Endothelial cell of umbilical vein (primary cell): Measurements from ENCODE around the gene MCF2L. TPM values are rescaled to one million over a fixed set of nuclear protein-coding genes. Genes with fewer than 3 reads are reported as not detected.

ENCODE experiments used
- BruUV-seq: library from RNA; stranded (reverse); fragments of 400-500 nt; replicated peaks from 2 replicates; lab custom pipeline; 2021; lab: Mats Ljungman, UMichigan
- CTCF ChIA-PET: fragments of 300-600, 350-600 bp; sonication (Branson Sonifier 250); formaldehyde crosslinking; loops from one replicate; lab custom pipeline; 2021; ENCODE audit warnings: antibody characterized with exemption, inconsistent platforms; lab: Charles Lee
- POLR2A ChIA-PET: fragments of 300-600, 350-600 bp; sonication (Branson Sonifier 250); formaldehyde crosslinking; loops from one replicate; lab custom pipeline; 2021; ENCODE audit warnings: antibody characterized with exemption, inconsistent platforms; lab: Charles Lee
- DNase-seq: peaks from one replicate; pipeline ENCODE4 v3.0.0-alpha.2; 2011; ENCODE audit warnings: low read depth, low spot score
- FAIRE-seq: peaks from 2 replicates; lab custom pipeline; 2011; peaks lifted over from hg19 to GRCh38; lab: Jason Lieb, UNC
- H2AFZ ChIP-seq: 2 replicates; pipeline ENCODE4 v1.6.0; 2012; ENCODE audit warnings: low read depth, low read length, control low read depth, inconsistent platforms
- H3K27ac ChIP-seq: 2 replicates; pipeline ENCODE4 v1.5.1; 2011; ENCODE audit warnings: low read depth, mild to moderate bottlenecking, control low read depth, low read length, moderate library complexity; ENCODE audit not compliant: insufficient read depth
- H3K27me3 ChIP-seq, 2 experiments: 2 replicates each; pipeline versions ENCODE4 v1.6.0 to v1.6.1; 2011; ENCODE audit warnings: low read length in 2 of 2, mixed read lengths in 1 of 2; ENCODE audit not compliant: control insufficient read depth in 2 of 2, insufficient read depth in 2 of 2
- H3K36me3 ChIP-seq, 2 experiments: 2 replicates in 1 of 2; 3 replicates in 1 of 2; pipeline ENCODE4 v1.5.1; 2011; ENCODE audit warnings: low read length in 2 of 2, mild to moderate bottlenecking in 1 of 2, moderate library complexity in 1 of 2; ENCODE audit not compliant: control insufficient read depth in 2 of 2, insufficient read depth in 2 of 2; ENCODE audit errors: extremely low read depth in 1 of 2
- H3K4me1 ChIP-seq: 3 replicates; pipeline ENCODE4 v1.5.1; 2011; ENCODE audit warnings: mild to moderate bottlenecking, low read length; ENCODE audit not compliant: control insufficient read depth, insufficient read depth; ENCODE audit errors: extremely low read depth
- H3K4me2 ChIP-seq: 2 replicates; pipeline ENCODE4 v1.6.1; 2011; ENCODE audit warnings: low read length, control low read depth, mixed read lengths; ENCODE audit not compliant: insufficient read depth
- H3K4me3 ChIP-seq, 3 experiments: fragments of 200-600 bp in 1 of 3; sonication (generic), shearing (Covaris generic) in 1 of 3; replicated peaks in 1 of 3; 2 replicates each; pipeline ENCODE4 v1.5.1; 2011 to 2016; ENCODE audit warnings: control low read depth in 3 of 3, low read length in 3 of 3, mild to moderate bottlenecking in 2 of 3, inconsistent platforms in 1 of 3, low read depth in 1 of 3, moderate library complexity in 1 of 3; ENCODE audit not compliant: insufficient read depth in 1 of 3
- H3K79me2 ChIP-seq: 2 replicates; pipeline ENCODE4 v1.6.0; 2012; ENCODE audit warnings: low read length, inconsistent platforms; ENCODE audit not compliant: control insufficient read depth, insufficient read depth
- H3K9ac ChIP-seq: replicated peaks from 2 replicates; pipeline ENCODE3; 2011; ENCODE audit warnings: low read length, control low read depth; ENCODE audit not compliant: insufficient read depth; ENCODE audit errors: extremely low read depth
- H3K9me1 ChIP-seq: replicated peaks from 3 replicates; pipeline ENCODE4 v1.6.0; 2011; ENCODE audit warnings: mild to moderate bottlenecking, low read length; ENCODE audit not compliant: control insufficient read depth, insufficient read depth; ENCODE audit errors: extremely low read depth
- H3K9me3 ChIP-seq: replicated peaks from 2 replicates; pipeline ENCODE4 v1.5.1; 2012; ENCODE audit warnings: low read length, inconsistent platforms; ENCODE audit not compliant: control insufficient read depth, insufficient read depth
- H4K20me1 ChIP-seq: replicated peaks from 2 replicates; pipeline ENCODE3; 2011; ENCODE audit warnings: mild to moderate bottlenecking, low read length; ENCODE audit not compliant: control insufficient read depth, insufficient read depth; ENCODE audit errors: extremely low read depth
- EZH2 ChIP-seq: IDR thresholded peaks from 2 replicates; pipeline ENCODE4 v1.6.1; 2012; ENCODE audit warnings: borderline replicate concordance, low read depth, mild to moderate bottlenecking, moderate library complexity, low read length, inconsistent platforms; ENCODE audit not compliant: severe bottlenecking
- FOS ChIP-seq: IDR thresholded peaks from 2 replicates; pipeline ENCODE4 v1.6.1; 2011; ENCODE audit warnings: mild to moderate bottlenecking, low read length, moderate library complexity, borderline replicate concordance; ENCODE audit not compliant: insufficient read depth
- GATA2 ChIP-seq: IDR thresholded peaks from 2 replicates; pipeline ENCODE4 v1.7.0; 2011; ENCODE audit warnings: low read depth, mild to moderate bottlenecking, moderate library complexity, mixed read lengths, low read length; ENCODE audit not compliant: insufficient read length, insufficient read depth
- JUN ChIP-seq: IDR thresholded peaks from 2 replicates; pipeline ENCODE4 v1.6.1; 2011; ENCODE audit warnings: borderline replicate concordance, low read depth; ENCODE audit not compliant: insufficient read length, insufficient read depth
- MAX ChIP-seq: IDR thresholded peaks from 2 replicates; pipeline ENCODE4 v1.6.1; 2011; ENCODE audit not compliant: insufficient read depth, insufficient read length
- MYC ChIP-seq: IDR thresholded peaks from one replicate; pipeline ENCODE4 v1.6.1; 2011; ENCODE audit warnings: mild to moderate bottlenecking, low read depth, low read length
- POLR2A ChIP-seq: IDR thresholded peaks from 2 replicates; pipeline ENCODE4 v1.6.1; 2012; ENCODE audit warnings: low read depth, mild to moderate bottlenecking, control low read depth, low read length
- POLR2AphosphoS5 ChIP-seq: IDR thresholded peaks from 2 replicates; pipeline ENCODE4 v1.6.1; 2012; ENCODE audit warnings: low read depth, mild to moderate bottlenecking, control low read depth, low read length, moderate library complexity; ENCODE audit not compliant: insufficient read depth
- dilution Hi-C: fragments of 300-500 bp; cut with MboI; formaldehyde crosslinking; loops from one replicate; pipeline ENCODE4 v1.15.0; 2019; ENCODE audit warnings: low sequenced_read_pairs; ENCODE audit not compliant: extremely low pct_ligation_motif_present
- intact Hi-C: fragments of 100-400 bp; cut with micrococcal nuclease; formaldehyde crosslinking; loops from one replicate; pipeline ENCODE4 v1.10.0; 2022
- polyA plus RNA-seq, 4 experiments: library from polyadenylated mRNA; depleted of rRNA in 3 of 4; stranded (reverse) in 3 of 4; unstranded in 1 of 4; fragments of >200 nt; gene quantifications; 2 replicates each; pipeline versions ENCODE4 v1.2.1 to v1.2.3, GENCODE V29; 2011 to 2012; ENCODE audit warnings: missing spikeins in 1 of 4
- total RNA-seq: library from RNA; stranded (reverse); gene quantifications from 2 replicates; pipeline ENCODE4 v1.2.3, GENCODE V29; 2021
- TF ChIP-seq, protein P1 (sequence below), 2 donors: IDR thresholded peaks; 1 replicate in 1 of 2; 2 replicates in 1 of 2; pipeline ENCODE4 v1.5.1; 2011; ENCODE audit warnings: low read length in 2 of 2, mild to moderate bottlenecking in 2 of 2, moderate library complexity in 2 of 2, control low read depth in 1 of 2, inconsistent platforms in 1 of 2, low read depth in 1 of 2; ENCODE audit not compliant: insufficient read depth in 1 of 2; ENCODE audit errors: extremely low read depth in 1 of 2

Gene MCF2L
- total and polyA plus RNA-seq, 2 donors (not counting 3 experiments of a cell fraction or from before 2014, with no cell fraction given), result 0.33 to 0.58 TPM

GRCh38 chr13:113045251-113046127 lies 76.5 kb downstream of the MCF2L start:
- no peak overlapping the region for H3K27ac ChIP-seq
- no peaks in the 10 kb centered on the region for H3K27me3 ChIP-seq
- BruUV-seq, result no TSS peak
- no peaks in the 10 kb centered on the region for H3K4me1 ChIP-seq
- FAIRE-seq (no peak), DNase-seq (no peak)
- H3K4me2 ChIP-seq, result no peak overlapping the region
- no peaks in the 10 kb centered on the region for H3K36me3 ChIP-seq
- CTCF ChIA-PET, result interaction anchor here (1.7 kb wide), 1 partner anchor 16 kb away, joined by 6 read pairs; no protein-coding TSS in a partner anchor
- H2AFZ ChIP-seq, result no peak overlapping the region
- no peak overlapping the region for H3K4me3 ChIP-seq
- no peaks in the 10 kb centered on the region for H3K9me3 ChIP-seq
- H3K9me1 ChIP-seq, result no peaks in the 10 kb centered on the region
- H3K79me2 ChIP-seq, result no peaks in the 10 kb centered on the region
- no peak overlapping the region for H3K9ac ChIP-seq
- TF ChIP-seq POLR2AphosphoS5, result no peak
- no peak for TF ChIP-seq EZH2
- TF ChIP-seq, protein P1, sequence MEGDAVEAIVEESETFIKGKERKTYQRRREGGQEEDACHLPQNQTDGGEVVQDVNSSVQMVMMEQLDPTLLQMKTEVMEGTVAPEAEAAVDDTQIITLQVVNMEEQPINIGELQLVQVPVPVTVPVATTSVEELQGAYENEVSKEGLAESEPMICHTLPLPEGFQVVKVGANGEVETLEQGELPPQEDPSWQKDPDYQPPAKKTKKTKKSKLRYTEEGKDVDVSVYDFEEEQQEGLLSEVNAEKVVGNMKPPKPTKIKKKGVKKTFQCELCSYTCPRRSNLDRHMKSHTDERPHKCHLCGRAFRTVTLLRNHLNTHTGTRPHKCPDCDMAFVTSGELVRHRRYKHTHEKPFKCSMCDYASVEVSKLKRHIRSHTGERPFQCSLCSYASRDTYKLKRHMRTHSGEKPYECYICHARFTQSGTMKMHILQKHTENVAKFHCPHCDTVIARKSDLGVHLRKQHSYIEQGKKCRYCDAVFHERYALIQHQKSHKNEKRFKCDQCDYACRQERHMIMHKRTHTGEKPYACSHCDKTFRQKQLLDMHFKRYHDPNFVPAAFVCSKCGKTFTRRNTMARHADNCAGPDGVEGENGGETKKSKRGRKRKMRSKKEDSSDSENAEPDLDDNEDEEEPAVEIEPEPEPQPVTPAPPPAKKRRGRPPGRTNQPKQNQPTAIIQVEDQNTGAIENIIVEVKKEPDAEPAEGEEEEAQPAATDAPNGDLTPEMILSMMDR (IDR thresholded peaks at IDR 0.05; ENCODE audit: extremely low read depth in 1 of 2, insufficient read depth in 1 of 2, low read depth in 1 of 2, low read length in 2 of 2), result no peak
- no peak for TF ChIP-seq MYC
- TF ChIP-seq MAX, result no peak
- no peak for TF ChIP-seq GATA2
- no peak for TF ChIP-seq POLR2A
- TF ChIP-seq FOS, result no peak
- no peak for TF ChIP-seq JUN
- no peaks in the 10 kb centered on the region for H4K20me1 ChIP-seq
- dilution Hi-C loops (no loop called here), intact Hi-C loops (no loop called here)
- POLR2A ChIA-PET, result no interaction called here
